GM19397 (cell line): Measurements from ENCODE around the gene LSM14A.
"Not testable (repeated sequence)": the region's sequence is repeated elsewhere in the genome, so short reads cannot be mapped to it uniquely, and the experiment has no call there.

Experiments used
- ATAC-seq: cut with Tn5 transposase; IDR thresholded peaks from one replicate; pipeline ENCODE4 v1.9.1; 2021; ENCODE audit warnings: mild to moderate bottlenecking, moderate library complexity; ENCODE audit not compliant: unreplicated experiment

Gene LSM14A

DNA sequence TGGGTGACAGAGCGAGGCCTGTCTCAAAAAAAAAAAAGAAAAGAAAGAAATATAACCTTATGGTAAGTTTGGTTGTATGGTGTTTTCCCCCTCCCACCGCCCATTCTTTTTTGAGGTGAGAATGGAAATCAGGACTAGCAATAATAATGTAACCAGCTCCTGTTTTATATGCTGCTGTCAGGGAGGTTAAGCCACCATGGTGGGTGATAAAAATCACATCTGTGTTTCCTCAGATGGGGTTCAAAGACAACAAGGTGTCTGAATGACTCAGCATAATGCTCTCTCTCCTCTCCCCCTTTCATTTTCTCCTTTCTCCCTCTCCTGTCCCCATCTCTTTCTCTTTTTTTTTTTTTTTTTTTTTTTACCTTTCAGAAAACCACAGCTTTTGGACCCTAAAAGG lies 53.7 kb downstream of the LSM14A start:
- ATAC-seq, result no peak

DNA sequence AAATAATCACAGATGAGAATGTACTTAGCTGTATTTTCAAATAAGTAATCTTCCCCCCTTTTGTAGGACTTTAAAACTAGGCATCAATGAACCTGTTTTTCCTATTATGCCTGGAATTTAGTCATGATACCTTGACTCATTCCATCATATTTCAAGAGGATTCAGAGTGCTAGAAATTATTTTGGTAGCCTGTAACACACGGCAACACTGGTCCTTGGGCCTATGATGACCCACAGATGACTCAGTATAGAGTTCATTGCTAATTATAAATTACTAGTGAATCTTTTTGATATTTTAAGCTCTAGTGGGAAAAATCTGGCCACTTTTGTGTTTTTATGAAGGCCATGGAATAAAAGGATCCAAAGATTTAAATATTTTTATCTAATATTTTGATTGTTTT lies 56.0 kb downstream of the LSM14A start:
- ATAC-seq, result no peak

DNA sequence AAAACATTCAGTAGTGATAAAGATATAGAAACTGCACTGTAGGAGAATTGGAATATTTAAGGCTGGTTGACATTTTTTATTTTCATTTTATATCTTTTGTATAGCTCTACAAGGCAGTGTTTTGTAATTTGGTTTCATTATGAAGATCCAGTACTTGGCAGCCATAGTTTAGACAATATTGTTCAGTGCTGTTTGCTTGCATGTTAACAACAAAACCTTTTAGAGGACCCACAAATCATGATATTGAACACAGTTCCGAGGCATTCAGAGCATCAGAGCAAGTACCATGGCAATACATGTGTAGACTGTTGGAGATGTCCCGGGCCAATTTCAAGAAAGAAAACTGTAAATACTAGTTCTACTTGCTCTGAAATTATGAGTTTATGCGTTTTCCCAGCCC lies 56.5 kb downstream of the LSM14A start:
- no peak for ATAC-seq

GRCh38 chr19:34229721-34230120 lies 57.4 kb downstream of the LSM14A start:
- ATAC-seq, result no peak

DNA sequence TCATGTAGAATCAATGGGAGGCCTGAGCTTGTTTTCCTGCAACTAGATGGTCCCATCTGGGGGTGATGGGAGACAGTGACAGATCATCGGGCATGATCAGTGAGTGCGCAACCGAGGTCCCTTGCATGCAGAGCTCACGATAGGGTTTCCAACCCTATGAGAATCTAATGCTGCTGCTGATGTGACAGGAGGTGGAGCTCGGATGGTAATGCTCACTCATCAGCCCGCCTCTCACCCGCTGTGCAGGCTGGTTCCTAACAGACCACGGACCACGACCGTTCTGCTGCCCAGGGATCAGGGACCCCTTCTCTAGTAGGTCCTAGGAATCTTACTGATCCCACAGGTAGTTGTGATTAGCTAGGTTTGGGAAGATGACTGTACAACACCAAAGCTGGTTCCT lies 58.5 kb downstream of the LSM14A start:
- no peak for ATAC-seq

- ATAC-seq, result no peak
Measured at GRCh38 chr19:34231439-34231838, 59.1 kb downstream of the LSM14A start.

- no peak for ATAC-seq
Measured at GRCh38 chr19:34232566-34233481, 60.5 kb downstream of the LSM14A start.

DNA sequence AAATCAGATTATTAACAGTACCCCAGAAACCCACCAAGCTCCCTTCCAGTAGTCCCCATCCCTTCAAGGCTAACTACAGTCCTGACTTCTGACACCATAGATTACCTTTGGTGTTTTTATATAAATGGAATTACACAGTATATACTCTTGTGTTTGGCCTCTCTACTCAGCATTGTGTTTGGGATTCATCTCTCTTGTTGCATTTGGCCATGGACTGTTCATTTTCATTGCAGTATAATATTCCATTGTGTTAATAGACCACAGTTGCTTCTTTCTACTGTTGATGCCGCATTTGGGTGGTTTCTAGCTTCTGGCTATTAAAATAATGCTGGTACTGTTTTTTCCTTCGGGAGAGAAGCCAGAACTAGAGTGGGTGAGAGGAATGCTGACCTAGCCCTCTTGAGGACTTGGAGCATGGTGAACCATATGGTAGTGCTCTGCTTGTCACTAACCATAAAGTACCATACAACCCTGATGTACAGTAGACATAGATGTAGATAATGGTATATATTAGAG lies 63.2 kb downstream of the LSM14A start:
- no peak for ATAC-seq

DNA sequence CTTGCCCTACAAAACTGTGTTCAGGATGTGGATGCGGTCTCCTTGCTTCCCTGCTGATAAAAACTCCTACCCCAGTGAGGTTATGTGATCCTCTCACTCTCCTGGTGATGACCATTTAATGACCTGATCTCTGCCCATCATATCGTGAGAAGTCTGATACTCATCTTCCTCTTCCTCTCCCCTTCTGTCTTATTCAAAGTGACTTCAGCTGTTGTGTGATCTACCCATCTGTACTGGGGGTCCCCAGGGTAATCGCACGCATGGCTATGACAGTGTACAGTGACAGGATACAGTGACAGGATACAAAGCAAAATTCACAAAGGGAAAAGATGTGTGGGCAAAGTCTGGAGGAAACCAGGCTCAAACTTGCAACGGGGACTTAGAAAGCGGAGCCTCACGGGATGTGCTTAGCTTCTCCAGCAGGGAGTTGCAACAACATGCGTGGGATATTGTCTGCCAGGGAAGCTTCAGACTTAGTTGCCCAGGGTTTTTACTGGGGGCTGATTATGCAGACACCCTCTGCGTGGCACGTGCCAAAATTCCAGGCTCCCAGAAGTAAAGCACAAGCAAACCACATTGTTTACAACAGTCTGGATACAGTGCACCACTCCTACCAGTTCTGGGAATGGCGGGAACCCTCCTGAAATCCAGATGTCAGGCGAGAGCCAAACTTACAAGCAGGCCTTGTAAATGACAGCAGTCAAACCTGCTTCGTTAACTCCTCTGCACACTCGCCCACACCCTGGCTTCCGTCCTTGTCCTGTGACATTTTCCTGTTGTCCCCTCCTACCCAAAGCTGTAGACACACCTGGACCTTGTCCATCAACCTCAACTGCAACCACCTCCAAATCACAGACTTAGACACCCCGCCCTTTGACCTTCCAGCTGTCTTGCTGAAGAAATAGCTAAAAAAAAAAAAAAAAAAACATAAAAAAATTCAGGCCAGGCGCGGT lies 64.0 kb downstream of the LSM14A start:
- ATAC-seq, result no peak

GRCh38 chr19:34237283-34237682 lies 65.0 kb downstream of the LSM14A start:
- ATAC-seq, result no peak

DNA sequence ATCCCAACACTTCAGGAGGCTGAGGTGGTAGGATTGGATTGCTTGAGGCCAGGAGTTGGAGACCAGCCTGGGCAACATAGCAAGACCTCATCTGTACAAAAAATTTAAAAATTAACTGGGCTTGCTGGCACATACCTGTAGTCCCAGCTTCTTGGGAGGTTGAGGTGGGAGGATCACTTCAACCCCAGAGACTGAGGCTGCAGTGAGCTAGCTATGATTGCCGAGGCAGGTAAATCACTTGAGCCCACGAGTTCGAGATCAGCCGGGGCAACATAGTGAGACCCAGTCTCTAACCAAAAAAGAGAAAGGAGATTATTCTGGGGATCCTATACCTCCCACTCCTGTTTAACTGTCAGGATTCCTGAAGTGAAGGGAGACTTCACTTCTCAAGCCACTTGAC lies 65.6 kb downstream of the LSM14A start:
- ATAC-seq, result no peak

DNA sequence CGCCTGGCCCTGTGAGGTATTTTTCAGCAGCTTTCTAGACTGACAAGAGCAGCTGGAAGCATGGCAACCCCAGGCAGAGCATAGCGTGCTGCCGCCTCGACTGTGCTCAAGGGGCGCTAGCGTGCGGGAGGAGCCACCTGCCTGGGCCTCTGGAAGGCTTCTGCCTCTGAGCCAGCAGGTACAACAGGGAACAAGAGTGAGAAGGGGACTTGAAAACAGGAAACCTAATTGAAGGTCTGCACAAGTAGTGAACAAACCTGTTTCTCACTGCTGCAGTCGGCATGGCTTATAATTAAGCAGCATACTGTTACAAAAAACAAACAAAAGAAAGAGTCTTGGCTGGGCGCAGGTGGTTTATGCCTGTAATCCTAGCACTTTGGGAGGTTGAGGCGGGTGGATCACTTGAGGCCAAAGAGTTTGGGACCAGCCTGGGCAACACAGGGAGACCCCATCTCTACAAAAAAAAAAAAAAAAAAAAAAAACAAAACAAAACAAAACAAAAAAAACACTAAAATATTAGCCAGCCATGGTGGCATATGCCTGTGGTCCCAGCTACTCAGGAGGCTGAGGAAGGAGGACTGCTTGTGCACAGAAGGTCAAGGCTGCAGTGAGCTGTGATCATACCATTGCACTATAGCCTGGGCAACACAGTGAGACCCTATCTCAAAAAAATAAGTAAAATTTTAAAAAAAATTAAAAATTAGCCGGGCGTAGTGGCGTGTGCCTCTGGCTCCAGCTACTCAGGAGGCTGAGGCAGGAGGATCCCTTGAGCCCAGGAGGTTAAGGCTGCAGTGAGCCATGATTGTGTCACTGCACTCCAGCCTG lies 69.4 kb downstream of the LSM14A start:
- no peak for ATAC-seq

DNA sequence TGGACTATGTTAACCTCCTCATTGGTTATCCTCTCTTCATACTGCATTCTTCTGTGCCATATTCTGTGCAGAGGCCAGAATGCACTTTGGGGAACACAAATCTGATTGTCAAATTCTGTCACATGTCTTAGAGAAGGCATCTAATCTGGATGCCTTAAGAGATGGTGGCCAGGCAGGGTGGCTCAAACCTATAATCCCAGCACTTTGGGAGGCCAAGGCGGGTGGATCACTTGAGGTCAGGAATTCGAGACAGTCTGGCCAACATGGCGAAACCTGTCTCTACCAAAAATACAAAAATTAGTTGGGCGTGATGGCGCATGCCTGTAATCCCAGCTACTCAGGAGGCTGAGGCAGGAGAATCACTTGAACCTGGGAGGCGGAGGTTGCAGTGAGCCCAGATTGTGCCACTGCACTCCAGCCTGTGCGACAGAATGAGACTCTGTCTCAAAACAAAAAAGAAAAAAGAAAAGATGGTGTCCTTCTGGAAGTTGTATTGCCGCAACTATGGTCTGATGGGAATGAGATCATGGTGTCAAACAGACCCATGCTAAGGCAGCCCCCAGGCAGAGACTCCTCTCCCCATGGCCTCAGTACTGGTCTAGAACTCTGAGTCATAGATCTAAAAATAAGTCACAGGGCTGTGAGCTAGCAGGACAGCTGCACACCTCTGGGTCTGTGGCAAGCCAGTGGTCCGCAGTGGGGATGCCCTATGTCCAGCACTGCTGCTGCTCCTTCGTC lies 71.0 kb downstream of the LSM14A start:
- ATAC-seq, result not testable (repeated sequence)

DNA sequence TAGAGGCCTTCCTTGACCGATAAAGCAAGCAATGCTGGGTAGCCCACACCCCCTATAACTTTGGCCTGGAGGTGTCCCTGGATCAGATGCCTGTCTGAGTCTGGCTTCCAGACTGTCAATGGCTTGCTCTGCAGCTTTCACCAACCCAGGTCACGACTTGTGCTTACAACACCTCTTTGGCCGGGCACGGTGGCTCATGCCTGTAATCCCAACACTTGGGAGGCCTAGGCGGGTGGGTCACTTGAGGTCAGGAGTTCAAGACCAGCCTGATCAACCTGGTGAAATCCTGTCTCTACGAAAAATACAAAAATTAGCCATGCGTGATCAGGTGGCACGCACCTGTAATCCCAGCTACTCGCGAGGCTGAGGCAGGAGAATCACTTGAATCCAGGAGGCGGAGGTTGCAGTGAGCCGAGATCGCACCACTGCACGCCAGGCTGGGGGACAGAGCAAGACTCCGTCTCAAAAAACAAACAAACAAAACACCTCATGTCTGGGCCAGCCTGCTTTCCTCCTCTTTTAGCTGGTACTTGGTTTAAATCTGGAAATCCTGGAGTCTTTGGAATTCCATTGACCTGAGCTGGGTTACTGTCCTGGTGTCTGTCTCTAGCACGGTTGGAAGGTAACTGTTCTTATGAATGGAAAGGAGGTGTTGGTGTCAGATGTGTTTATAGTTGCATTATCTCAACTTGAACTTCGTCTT lies 71.7 kb downstream of the LSM14A start:
- no peak for ATAC-seq

GRCh38 chr19:34244611-34245299 lies 72.5 kb downstream of the LSM14A start:
- ATAC-seq, result no peak

DNA sequence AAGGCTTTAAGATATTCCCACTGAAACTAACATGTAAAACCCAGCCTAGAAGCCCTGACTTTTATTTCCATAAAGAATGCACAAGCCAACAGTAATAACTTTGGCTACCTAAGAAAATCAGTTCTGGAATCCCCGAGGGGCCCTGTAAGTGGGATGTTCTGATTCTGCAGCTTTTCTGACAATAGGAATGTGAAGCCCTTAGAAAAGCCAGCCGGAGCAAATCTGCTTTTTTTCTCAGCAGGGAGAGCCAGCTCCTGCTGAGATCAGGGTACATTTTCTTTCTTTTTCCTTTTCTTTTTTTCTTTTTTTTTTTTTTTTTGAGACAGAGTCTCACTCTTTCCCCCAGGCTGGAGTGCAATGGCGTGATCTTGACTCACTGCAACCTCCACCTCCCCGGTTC lies 74.0 kb downstream of the LSM14A start:
- no peak for ATAC-seq

- no peak for ATAC-seq
Measured at GRCh38 chr19:34248941-34249340, 76.6 kb downstream of the LSM14A start.

- ATAC-seq, result not testable (repeated sequence)
Measured at GRCh38 chr19:34253167-34253566, 80.9 kb downstream of the LSM14A start.

GRCh38 chr19:34253681-34254045 lies 81.4 kb downstream of the LSM14A start:
- not testable (repeated sequence) for ATAC-seq
